ENCODE data around the gene GLYATL1.

The GLYATL1 gene

GRCh38 chr11:58998480-58999290, 59.4 kb downstream of the GLYATL1 start:
- no peak for TF ChIP-seq GATA3 (IDR thresholded peaks at IDR 0.05; ENCODE audit: low read depth, low read length)
- TF ChIP-seq GATA2 (IDR thresholded peaks at IDR 0.05; ENCODE audit: low read depth, low read length): no peak

GRCh38 chr11:58999291-58999680, 60.0 kb downstream of the GLYATL1 start:
- no peak for TF ChIP-seq GATA2 (IDR thresholded peaks at IDR 0.05; ENCODE audit: low read depth, low read length)

- no peak for TF ChIP-seq GATA3 (IDR thresholded peaks at IDR 0.05; ENCODE audit: low read depth, low read length)
- TF ChIP-seq GATA2 (IDR thresholded peaks at IDR 0.05; ENCODE audit: low read depth, low read length): no peak
These were observed 60.7 kb downstream of the GLYATL1 start for GRCh38 chr11:59000003-59000402.
